LoVo (cell line): Measurements from ENCODE around the gene FMO3.

Experiments used
- DNase-seq: peaks from one replicate; pipeline ENCODE4 v3.0.0-alpha.2; 2016; ENCODE audit warnings: low spot score

FMO3 gene

DNA sequence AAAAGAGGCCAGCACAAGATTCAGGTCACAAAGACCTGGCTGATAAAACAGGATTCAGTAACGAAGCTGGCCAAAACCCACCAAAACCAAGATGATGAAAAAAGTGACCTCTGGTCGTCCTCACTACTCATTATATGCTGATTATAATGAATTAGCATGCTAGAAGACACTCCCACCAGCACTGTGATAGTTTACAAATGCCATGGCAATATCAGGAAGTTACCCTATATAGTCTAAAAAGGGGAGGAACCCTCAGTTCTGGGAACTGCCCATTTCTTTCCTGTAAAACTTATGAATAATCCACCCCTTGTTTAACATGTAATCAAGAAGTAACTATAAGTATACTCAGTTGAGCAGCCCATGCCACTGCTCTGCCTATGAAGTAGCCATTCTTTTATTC lies 68.4 kb downstream of the FMO3 start:
- no peak for DNase-seq

DNA sequence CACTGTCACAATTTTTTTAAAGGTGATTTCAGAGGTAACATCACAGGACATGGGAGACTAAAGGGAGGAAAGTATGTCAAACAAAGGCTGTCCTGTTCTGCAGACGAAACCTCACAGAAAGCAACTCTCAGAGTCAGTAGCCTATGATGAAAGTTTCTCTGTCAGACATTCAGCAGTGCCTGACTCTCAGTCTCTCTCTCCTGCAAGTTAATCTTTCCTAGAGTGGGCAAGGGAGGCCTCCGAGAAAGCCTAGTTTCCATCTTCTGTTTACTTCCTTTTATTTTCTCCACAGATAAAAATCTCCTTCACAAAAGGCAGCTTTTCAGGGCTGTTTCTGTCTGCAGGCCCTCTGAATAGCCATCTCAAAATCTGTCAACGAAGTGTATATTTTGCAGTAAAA lies 69.5 kb downstream of the FMO3 start:
- no peak for DNase-seq

DNA sequence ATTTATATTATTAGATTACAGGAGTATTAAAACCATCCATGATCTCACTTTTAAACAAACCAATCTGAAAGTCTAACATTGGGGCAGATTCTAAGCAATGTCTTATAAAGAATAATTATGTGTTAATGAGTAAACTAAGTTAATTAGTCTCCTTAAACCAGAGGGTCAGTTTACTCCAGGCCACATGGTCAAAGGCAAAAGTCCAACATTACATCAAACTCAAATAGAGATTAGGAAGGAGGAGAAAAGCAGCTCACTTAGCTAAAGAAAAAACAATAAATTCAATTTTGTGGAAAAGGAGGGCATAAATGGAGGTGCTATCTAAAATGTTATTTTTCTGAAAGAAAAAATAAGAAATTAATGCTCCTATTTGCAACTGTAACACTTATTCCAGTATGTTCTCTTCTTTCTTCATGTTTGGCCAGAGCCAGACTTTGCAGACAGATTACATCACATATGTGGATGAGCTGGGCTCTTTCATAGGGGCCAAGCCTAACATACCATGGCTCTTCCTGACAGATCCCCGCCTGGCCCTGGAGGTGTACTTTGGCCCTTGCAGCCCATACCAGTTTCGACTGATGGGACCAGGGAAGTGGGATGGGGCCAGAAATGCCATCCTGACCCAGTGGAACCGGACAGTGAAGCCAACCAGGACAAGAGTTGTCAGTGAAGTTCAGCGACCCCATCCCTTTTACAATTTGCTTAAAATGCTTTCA lies 70.1 kb downstream of the FMO3 start:
- DNase-seq, result no peak

DNA sequence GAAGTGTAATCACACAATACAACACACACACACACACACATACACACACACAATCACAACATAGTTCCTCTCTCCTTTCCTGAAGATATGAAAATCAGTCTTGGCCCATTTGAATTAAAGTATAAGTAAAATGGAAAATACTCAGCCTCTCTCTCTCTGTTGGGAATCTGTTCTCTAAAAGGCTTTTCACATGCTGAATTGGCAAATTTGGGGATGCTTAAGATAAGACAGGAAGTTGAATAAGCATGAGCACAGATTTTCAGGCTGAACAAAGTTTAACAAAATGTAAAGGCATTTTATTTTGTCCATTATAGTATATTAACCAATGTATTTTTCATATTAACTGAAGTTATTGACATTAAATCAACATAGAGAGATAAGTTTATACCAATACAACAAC lies 70.7 kb downstream of the FMO3 start:
- DNase-seq, result no peak

DNA sequence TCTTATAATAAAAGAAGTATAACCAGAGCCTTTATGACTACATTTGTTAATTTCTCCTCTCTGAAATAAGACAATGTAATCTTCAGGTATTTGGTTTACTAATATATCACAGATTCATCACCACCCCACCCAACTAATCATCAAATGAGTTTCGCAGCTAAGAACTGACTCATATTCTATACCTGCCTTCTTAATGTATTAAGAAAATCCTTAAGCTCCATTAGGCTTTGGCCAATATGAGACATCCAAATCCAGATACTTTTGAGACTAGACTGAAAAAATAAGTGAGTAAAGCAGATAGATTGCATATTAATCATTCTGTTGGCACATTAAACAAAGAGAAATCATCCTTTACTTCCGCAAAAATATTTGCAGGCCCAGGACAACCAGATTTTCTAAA lies 75.7 kb downstream of the FMO3 start:
- DNase-seq, result no peak
